Adrenal gland (tissue), 19 donors: Measurements from ENCODE around the gene TMSB15B. TPM values are rescaled to one million over a fixed set of nuclear protein-coding genes. Genes with fewer than 3 reads are reported as not detected.
A peak's percentile ranks its signal among the peaks of the same experiment; 100 is the strongest.
"Not testable (repeated sequence)": the region's sequence is repeated elsewhere in the genome, so short reads cannot be mapped to it uniquely, and the experiment has no call there.

Experiments
- DNase-seq, 7 donors: peaks; one replicate each; pipeline ENCODE4 v3.0.0-alpha.2; 2019 to 2020
- H3K27ac ChIP-seq, 5 donors: fragments of 200-600 bp; sonication (generic) in 4 of 5; 1 replicate in 3 of 5; 2 replicates in 2 of 5; pipeline versions ENCODE4 v1.5.1 to v1.8.0; 2016 to 2020; ENCODE audit warnings: mild to moderate bottlenecking in 1 of 5
- H3K27me3 ChIP-seq: fragments of 200-600 bp; 2 replicates; pipeline ENCODE4 v1.8.0; 2021
- H3K36me3 ChIP-seq, 2 donors: fragments of 200-600 bp; replicated peaks in 1 of 2; 1 replicate in 1 of 2; 2 replicates in 1 of 2; pipeline versions ENCODE4 v1.5.1 to v1.8.0; 2018 to 2022
- H3K4me1 ChIP-seq, 2 donors: fragments of 200-600 bp; replicated peaks in 1 of 2; 1 replicate in 1 of 2; 2 replicates in 1 of 2; pipeline versions ENCODE4 v1.5.1 to v1.8.0; 2018 to 2021
- H3K4me3 ChIP-seq, 4 donors: fragments of 200-600 bp; sonication (generic) in 3 of 4; one replicate each; pipeline ENCODE4 v1.5.1; 2016 to 2018
- H3K9me3 ChIP-seq, 3 donors: fragments of 200-600 bp; sonication (generic) in 1 of 3; replicated peaks in 1 of 3; 1 replicate in 2 of 3; 2 replicates in 1 of 3; pipeline versions ENCODE4 v1.5.1 to v1.8.0; 2016 to 2021
- POLR2A ChIP-seq, 2 donors: fragments of 450-650 bp; IDR thresholded peaks; one replicate each; pipeline ENCODE4 v1.6.1; 2017; ENCODE audit warnings: antibody characterized with exemption in 2 of 2, mild to moderate bottlenecking in 2 of 2, moderate library complexity in 1 of 2
- WGBS, 4 donors: extraction: QIAGEN DNeasy Blood & Tissue Kit in 2 of 4; methylation state at CpG; one replicate each; pipeline versions ENCODE4 v1.1.5 to v1.1.7; 2013 to 2017; 5-methylcytosine and 5-hydroxymethylcytosine counted together
- intact Hi-C, 2 donors: fragments of 100-400 bp; cut with DNase I; formaldehyde crosslinking; loops; one replicate each; pipeline versions ENCODE4 v1.14.1 to v1.15.0; 2022 to 2023
- long read RNA-seq, 10 donors: library from polyadenylated mRNA in 3 of 10; unstranded in 2 of 10; stranded (forward) in 1 of 10; transcript quantifications; one replicate each; pipeline ENCODE4 v2.0.0 and lab custom pipeline, GENCODE V29; 2021 to 2026
- polyA plus RNA-seq, 3 donors: library from polyadenylated mRNA; stranded (reverse); fragments of 200-250 nt in 2 of 3; fragments of 350-450 nt in 1 of 3; fragmentation: Illumina TruSeq in 1 of 3; extraction: RNeasy Lipid Tissue Mini Kit (QIAGEN cat#74804) in 1 of 3; gene quantifications; one replicate each; pipeline ENCODE4 v1.2.3, GENCODE V29; 2013 to 2014
- total RNA-seq, 9 donors: library from RNA; depleted of rRNA in 4 of 9; stranded (reverse); fragments of >200 nt in 4 of 9; fragments of 120-200 nt in 1 of 9; fragmentation: NEBNext Ultra II Directional in 1 of 9; extraction: Animal tissue kit (Norgen Biotek cat#: 25700) in 1 of 9; gene quantifications; one replicate each; pipeline versions ENCODE4 v1.1.0 to v1.2.4, GENCODE V29; 2013 to 2023
- TF ChIP-seq, protein P1 (sequence below), 6 experiments: fragments of 450-650 bp in 4 of 6; fragments of 200-600 bp in 2 of 6; sonication (generic) in 1 of 6; IDR thresholded peaks; 1 replicate in 5 of 6; 2 replicates in 1 of 6; pipeline versions ENCODE4 v1.5.1 to v1.8.0; 2016 to 2021; ENCODE audit warnings: antibody characterized with exemption in 6 of 6, mild to moderate bottlenecking in 2 of 6, moderate library complexity in 1 of 6
- donor health status: healthy with polysubstance abuse.
- donor health status: Bipolar disorder and iron deficiency.
- donor health status: DM: yes; HTN: yes; CAD: no.
- donor health status: DM: no; HTN: no; CAD: no.
- donor health status: DM: no; HTN: no; CAD: no.
- donor health status: DM: yes; HTN: yes; CAD: no.

The TMSB15B gene
- total RNA-seq: 10 to 100 TPM in 1 of 9 donors, 1 to 10 TPM in 3, under 1 TPM in 3, not detected in 2; 0.25 to 11.8 (median 1.2) TPM
- 1 to 10 TPM; 1.5 to 2.7 (median 1.5) TPM for polyA plus RNA-seq
- long read RNA-seq, donor 1, partial matches to known transcripts: 0 of 4 reads
- long read RNA-seq, donor 1, other reads (novel, unspliced or antisense): 0 of 4 reads
- long read RNA-seq, donor 2, partial matches to known transcripts: 0 of 1 reads
- long read RNA-seq, donor 2, other reads (novel, unspliced or antisense): 0 of 1 reads
- long read RNA-seq, donor 3, partial matches to known transcripts: 0 of 3 reads
- long read RNA-seq, donor 3, other reads (novel, unspliced or antisense): 0 of 3 reads
- long read RNA-seq, donor 4: 0 reads
- long read RNA-seq, donor 5: 0 reads
- long read RNA-seq, donor 6: 0 reads
- long read RNA-seq, donor 7, partial matches to known transcripts: 0 of 2 reads
- long read RNA-seq, donor 7, other reads (novel, unspliced or antisense): 0 of 2 reads
- long read RNA-seq, donor 8, partial matches to known transcripts: 0 of 4 reads
- long read RNA-seq, donor 8, other reads (novel, unspliced or antisense): 0 of 4 reads
- long read RNA-seq, donor 9, partial matches to known transcripts: 0 of 1 reads
- long read RNA-seq, donor 9, other reads (novel, unspliced or antisense): 0 of 1 reads
- long read RNA-seq, donor 10, partial matches to known transcripts: 0 of 1 reads
- long read RNA-seq, donor 10, other reads (novel, unspliced or antisense): 0 of 1 reads

DNA sequence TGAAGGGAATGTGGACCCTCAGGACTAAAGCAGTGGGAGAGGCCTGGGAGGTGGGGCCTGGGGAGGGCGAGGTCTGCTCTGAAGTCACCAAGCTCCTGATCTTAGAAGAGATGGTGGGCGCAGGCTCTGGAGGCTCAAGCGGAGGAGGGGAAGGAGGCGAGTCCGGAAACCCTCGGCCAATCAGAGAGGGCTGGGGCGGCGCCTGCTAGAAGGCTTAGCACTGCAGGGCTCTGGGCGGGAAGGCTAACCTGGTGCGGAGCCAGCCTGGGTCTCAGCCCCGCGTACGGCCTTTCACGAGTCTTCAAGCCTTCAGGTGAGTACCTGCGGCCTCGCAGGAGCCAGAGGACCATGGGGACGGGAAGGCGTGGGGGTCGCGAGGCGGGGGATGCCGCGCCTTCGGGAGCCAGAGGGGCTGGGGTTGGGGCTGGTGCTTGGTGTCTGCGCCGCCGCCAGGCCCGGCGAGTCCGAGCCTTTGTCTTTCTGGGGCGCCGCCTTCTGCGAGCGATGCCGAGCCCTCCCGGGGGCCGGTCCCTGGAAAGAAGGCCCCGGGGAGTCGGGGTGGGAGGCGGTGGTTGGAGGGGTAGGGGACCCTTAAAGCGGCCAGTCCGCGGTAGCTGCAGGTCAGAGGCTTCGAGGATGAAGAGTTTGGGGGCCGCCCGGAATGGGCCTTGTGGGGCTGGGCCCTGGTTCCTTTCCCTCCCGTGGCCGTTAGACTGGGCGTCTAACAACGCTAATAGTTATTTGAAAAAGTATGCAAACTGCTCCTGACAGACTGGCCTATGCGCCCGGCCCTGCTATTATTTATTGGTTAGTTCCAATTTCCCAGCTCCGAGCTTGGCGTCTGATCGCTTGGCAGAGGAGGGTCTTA lies at the start of gene TMSB15B:
Gene TMSB15B (plus strand): TSS at position 217 of the 868 bp plus-strand sequence.
- DNase-seq, H3K4me1 ChIP-seq, intact Hi-C loops, H3K9me3 ChIP-seq, H3K27ac ChIP-seq, H3K4me3 ChIP-seq, H3K27me3 ChIP-seq, H3K36me3 ChIP-seq: not testable (repeated sequence)
- WGBS, 4 donors: no CpG with 5 or more reads among the region's 55 CpGs

DNA sequence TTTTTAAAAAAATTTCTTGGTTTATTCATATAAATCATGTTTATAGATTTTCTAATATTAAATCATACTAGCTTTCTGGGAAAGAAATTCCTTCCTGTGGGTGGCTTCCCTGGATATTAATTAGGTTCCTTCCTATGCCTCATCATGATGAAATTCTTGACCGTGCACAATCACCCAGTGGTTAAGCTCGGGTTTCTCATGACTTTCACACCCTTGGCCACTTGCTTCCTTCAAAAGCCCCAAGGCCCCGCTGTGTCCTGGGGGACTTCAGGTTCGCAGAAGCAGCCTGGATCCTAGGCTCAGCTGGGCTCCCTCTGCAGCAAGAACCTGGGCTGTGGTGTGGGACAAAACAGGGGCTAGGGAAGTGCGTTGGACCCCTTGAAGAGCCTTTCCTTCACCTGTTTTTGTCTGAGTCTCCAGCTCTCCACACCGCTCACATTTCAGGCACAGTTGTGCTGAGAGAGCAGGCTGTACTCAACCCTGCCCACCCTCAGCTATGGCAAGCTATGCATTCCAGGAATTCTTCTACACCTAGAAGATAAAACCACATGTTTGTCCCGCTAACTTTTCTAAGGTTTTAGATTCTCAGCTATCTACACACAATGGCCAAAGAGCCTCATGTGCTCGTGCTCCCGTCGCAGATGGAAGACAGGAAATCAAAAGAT lies 48.9 kb upstream of the TMSB15B start:
- DNase-seq: no peak
- H3K4me1 ChIP-seq: no peaks in the 10 kb centered on the region
- H3K36me3 ChIP-seq: no peaks in the 10 kb centered on the region
- TF ChIP-seq, protein P1, sequence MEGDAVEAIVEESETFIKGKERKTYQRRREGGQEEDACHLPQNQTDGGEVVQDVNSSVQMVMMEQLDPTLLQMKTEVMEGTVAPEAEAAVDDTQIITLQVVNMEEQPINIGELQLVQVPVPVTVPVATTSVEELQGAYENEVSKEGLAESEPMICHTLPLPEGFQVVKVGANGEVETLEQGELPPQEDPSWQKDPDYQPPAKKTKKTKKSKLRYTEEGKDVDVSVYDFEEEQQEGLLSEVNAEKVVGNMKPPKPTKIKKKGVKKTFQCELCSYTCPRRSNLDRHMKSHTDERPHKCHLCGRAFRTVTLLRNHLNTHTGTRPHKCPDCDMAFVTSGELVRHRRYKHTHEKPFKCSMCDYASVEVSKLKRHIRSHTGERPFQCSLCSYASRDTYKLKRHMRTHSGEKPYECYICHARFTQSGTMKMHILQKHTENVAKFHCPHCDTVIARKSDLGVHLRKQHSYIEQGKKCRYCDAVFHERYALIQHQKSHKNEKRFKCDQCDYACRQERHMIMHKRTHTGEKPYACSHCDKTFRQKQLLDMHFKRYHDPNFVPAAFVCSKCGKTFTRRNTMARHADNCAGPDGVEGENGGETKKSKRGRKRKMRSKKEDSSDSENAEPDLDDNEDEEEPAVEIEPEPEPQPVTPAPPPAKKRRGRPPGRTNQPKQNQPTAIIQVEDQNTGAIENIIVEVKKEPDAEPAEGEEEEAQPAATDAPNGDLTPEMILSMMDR (IDR thresholded peaks at IDR 0.05): no peak
- TF ChIP-seq POLR2A (IDR thresholded peaks at IDR 0.05): no peak
- H3K9me3 ChIP-seq: no peaks in the 10 kb centered on the region
- intact Hi-C loops: no loop called here
- WGBS, 4 donors: 72 to 90% (median 80%) methylated on average over 7 to 10 of the region's 10 CpGs
- H3K27me3 ChIP-seq: peaks cover 22% of the 10 kb centered on the region
- no peak overlapping the region for H3K4me3 ChIP-seq
- H3K27ac ChIP-seq: no peak overlapping the region

DNA sequence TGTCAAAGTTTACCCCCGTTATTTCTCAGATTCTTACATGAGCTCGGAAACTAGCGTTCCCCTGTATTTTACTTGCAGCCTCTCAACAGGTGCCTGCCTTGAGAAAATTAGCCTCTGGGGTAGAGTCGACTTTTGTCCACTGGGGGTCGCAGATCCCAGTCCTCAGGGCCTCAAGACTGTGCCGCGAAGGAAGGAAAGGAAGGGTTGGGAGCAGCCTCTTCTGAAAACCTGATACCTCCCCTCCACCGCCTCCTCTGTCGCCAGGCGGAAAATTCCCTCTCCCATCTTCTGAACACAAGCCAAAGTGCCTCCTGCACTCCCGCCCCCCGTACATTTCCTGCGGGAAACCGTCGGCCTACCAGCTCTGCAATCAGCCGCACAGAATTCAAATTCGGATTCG lies 44.4 kb upstream of the TMSB15B start:
- peaks cover 15% of the 10 kb centered on the region for H3K27me3 ChIP-seq
- 1 to 20% (median 10%) methylated on average over 4 to 18 of the region's 18 CpGs for WGBS, 4 donors
- H3K27ac ChIP-seq: no peak overlapping the region
- peak; percentile 20 to 70 (median 38) for DNase-seq
- intact Hi-C loops: no loop called here
- H3K36me3 ChIP-seq: no peaks in the 10 kb centered on the region
- TF ChIP-seq, protein P1 (IDR thresholded peaks at IDR 0.05): peak; percentile 16 to 40 (median 34)
- TF ChIP-seq POLR2A (IDR thresholded peaks at IDR 0.05): no peak
- H3K4me1 ChIP-seq: no peaks in the 10 kb centered on the region
- peak overlapping the region in 1 of 4 donors; percentile 61 for H3K4me3 ChIP-seq
- H3K9me3 ChIP-seq: no peaks in the 10 kb centered on the region

DNA sequence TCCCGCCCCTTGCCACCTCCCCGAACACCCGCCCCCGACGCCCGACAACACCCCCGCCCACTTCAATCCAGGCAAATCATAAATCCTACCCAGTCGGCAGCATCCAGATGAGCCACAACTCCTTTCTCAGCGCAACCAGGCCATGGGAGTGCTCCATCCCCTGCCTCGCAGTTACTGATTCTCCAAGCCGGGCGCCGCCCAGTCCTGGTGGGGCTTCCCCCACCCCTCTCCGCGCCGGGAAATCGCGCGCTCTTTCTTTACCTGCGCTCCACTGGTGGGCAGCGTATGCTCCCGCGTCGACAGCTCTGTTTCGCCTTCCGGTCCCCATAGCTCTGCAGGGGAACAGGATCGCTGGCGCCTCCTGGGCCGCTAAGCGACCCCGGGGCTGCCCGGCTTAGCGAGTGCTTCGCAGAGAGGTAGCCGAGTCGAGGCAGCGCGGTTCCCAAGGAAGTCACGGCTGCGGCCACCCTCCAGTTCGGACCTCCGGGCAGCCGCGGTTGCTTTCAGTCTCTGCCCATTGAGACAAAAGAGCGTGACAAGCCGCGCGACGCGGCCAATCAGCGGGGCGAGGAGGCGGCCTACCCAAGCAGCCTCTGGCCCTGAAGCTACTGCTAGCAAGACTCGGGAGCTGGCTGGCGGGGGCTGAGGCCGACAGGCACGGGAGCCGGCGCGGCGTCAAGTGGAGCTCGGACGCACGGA lies 43.7 kb upstream of the TMSB15B start:
- 0 to 31% (median 18%) methylated on average over 11 to 64 of the region's 64 CpGs; no CpG with 5 or more reads in 1 of the 4 donors for WGBS, 4 donors
- intact Hi-C loops: no loop called here

More for the DNA sequence above, 43.7 kb upstream of the TMSB15B start:
- TF ChIP-seq, protein P1 (IDR thresholded peaks at IDR 0.05): no peak
- TF ChIP-seq POLR2A (IDR thresholded peaks at IDR 0.05): no peak
- Histone ChIP-seq H3K9me3 (no peaks in the 10 kb centered on the region), H3K27ac (peak overlapping the region in 4 of 5 donors; percentile 32 to 77 (median 59)), H3K27me3 (peaks cover 9% of the 10 kb centered on the region), H3K4me1 (no peaks in the 10 kb centered on the region), H3K36me3 (no peaks in the 10 kb centered on the region), H3K4me3 (peak overlapping the region in 2 of 4 donors; percentile 40 to 61)
- peak; percentile 49 to 81 (median 66) for DNase-seq
